PC-9 (cell line): ENCODE data around the gene PPM1F. TPM values are rescaled to one million over a fixed set of nuclear protein-coding genes. Genes with fewer than 3 reads are reported as not detected.

Source experiments
- BruUV-seq: library from RNA; stranded (reverse); fragments of 400-500 nt; replicated peaks from 2 replicates; lab custom pipeline; 2021; lab: Mats Ljungman, UMichigan
- CTCF ChIA-PET: fragments of 300-600 bp; sonication (Branson Sonifier 250); formaldehyde crosslinking; loops from one replicate; lab custom pipeline; 2022; ENCODE audit warnings: antibody characterized with exemption; lab: Charles Lee
- POLR2A ChIA-PET: fragments of 300-600 bp; sonication (Branson Sonifier 250); formaldehyde crosslinking; loops from one replicate; lab custom pipeline; 2022; ENCODE audit warnings: antibody characterized with exemption; ENCODE audit not compliant: unreplicated experiment; lab: Charles Lee
- DNase-seq, 2 experiments: peaks; one replicate each; pipeline versions ENCODE4 v3.0.0 to v3.0.0-alpha.2; 2015 to 2022; ENCODE audit warnings: mixed read lengths in 1 of 2
- H2AFZ ChIP-seq: fragments of 200-600 bp; sonication (generic); 2 replicates; pipeline ENCODE4 v1.8.1; 2017; ENCODE audit warnings: antibody characterized with exemption
- H3F3A ChIP-seq: fragments of 200-600 bp; sonication (generic); 2 replicates; pipeline ENCODE4 v1.8.1; 2017; ENCODE audit warnings: antibody characterized with exemption, mild to moderate bottlenecking, low read depth; ENCODE audit not compliant: insufficient read depth
- H3K27ac ChIP-seq: fragments of 200-600 bp; sonication (generic); 2 replicates; pipeline ENCODE4 v1.6.1; 2016; ENCODE audit warnings: mixed run types
- H3K27me3 ChIP-seq: fragments of 200-600 bp; sonication (generic); 2 replicates; pipeline ENCODE4 v1.6.1; 2016; ENCODE audit warnings: low read depth, mixed run types; ENCODE audit not compliant: insufficient read depth
- H3K36me3 ChIP-seq: fragments of 200-600 bp; sonication (generic); 2 replicates; pipeline ENCODE4 v1.6.1; 2016; ENCODE audit warnings: low read depth, mixed run types
- H3K4me1 ChIP-seq: fragments of 200-600 bp; sonication (generic); replicated peaks from 2 replicates; pipeline ENCODE4 v1.6.1; 2016; ENCODE audit warnings: mixed run types; ENCODE audit not compliant: insufficient read depth
- H3K4me2 ChIP-seq: fragments of 200-600 bp; sonication (generic); 2 replicates; pipeline ENCODE4 v1.6.1; 2017; ENCODE audit warnings: mixed run types
- H3K4me3 ChIP-seq: fragments of 200-600 bp; sonication (generic); 2 replicates; pipeline ENCODE4 v1.6.1; 2016; ENCODE audit warnings: mixed run types
- H3K79me2 ChIP-seq: fragments of 200-600 bp; sonication (generic); 2 replicates; pipeline ENCODE4 v1.6.1; 2017; ENCODE audit warnings: low read depth, mixed run types
- H3K9me2 ChIP-seq: fragments of 200-600 bp; sonication (generic); 2 replicates; pipeline ENCODE4 v1.8.1; 2017; ENCODE audit warnings: mild to moderate bottlenecking; ENCODE audit not compliant: insufficient read depth
- H3K9me3 ChIP-seq: fragments of 200-600 bp; sonication (generic); 2 replicates; pipeline ENCODE4 v1.8.1; 2016; ENCODE audit warnings: low read depth; ENCODE audit not compliant: insufficient read depth
- H4K20me1 ChIP-seq: fragments of 200-600 bp; sonication (generic); 2 replicates; pipeline ENCODE4 v1.8.1; 2017; ENCODE audit not compliant: insufficient read depth
- CTCF ChIP-seq: fragments of 200-600 bp; sonication (generic); conservative IDR thresholded peaks from 2 replicates; pipeline ENCODE4 v1.6.1; 2017; ENCODE audit warnings: mixed run types, antibody characterized with exemption, mild to moderate bottlenecking, moderate library complexity
- EZH2 ChIP-seq: fragments of 200-600 bp; sonication (generic); IDR thresholded peaks from 2 replicates; pipeline ENCODE4 v1.8.0; 2017; ENCODE audit warnings: antibody characterized with exemption, low read depth
- intact Hi-C: fragments of 100-400 bp; cut with micrococcal nuclease; formaldehyde crosslinking; loops from one replicate; pipeline ENCODE4 v1.10.0; 2022; ENCODE audit not compliant: unreplicated experiment
- total RNA-seq: library from RNA; stranded (reverse); gene quantifications from 2 replicates; pipeline ENCODE4 v1.2.3, GENCODE V29; 2021

Gene PPM1F
- total RNA-seq, 1 experiment from 2014 or later = 20.6 TPM

GRCh38 chr22:21994881-21995444 is 42.3 kb upstream of the PPM1F start:
- TF ChIP-seq EZH2 = no peak
- no peak for TF ChIP-seq CTCF
- CTCF ChIA-PET = no interaction called here
- intact Hi-C loops = no loop called here
- H3K36me3 ChIP-seq = no peaks in the 10 kb centered on the region
- POLR2A ChIA-PET = no interaction called here
- no peak overlapping the region for H2AFZ ChIP-seq
- BruUV-seq = no TSS peak
- H3F3A ChIP-seq = no peaks in the 10 kb centered on the region
- peaks cover 11% of the 10 kb centered on the region for H3K27me3 ChIP-seq
- H4K20me1 ChIP-seq = no peaks in the 10 kb centered on the region
- H3K9me3 ChIP-seq = no peaks in the 10 kb centered on the region
- H3K4me1 ChIP-seq = no peaks in the 10 kb centered on the region
- no peak overlapping the region for H3K27ac ChIP-seq
- no peak for DNase-seq
- H3K4me3 ChIP-seq = no peak overlapping the region
- H3K79me2 ChIP-seq = no peaks in the 10 kb centered on the region
- H3K4me2 ChIP-seq = no peak overlapping the region
- no peaks in the 10 kb centered on the region for H3K9me2 ChIP-seq

GRCh38 chr22:21992593-21993237 is 40.1 kb upstream of the PPM1F start:
- Histone ChIP-seq H3K4me1 (no peaks in the 10 kb centered on the region), H4K20me1 (no peaks in the 10 kb centered on the region), H3K27ac (no peak overlapping the region), H3K4me2 (no peak overlapping the region), H3F3A (no peaks in the 10 kb centered on the region), H3K9me3 (no peaks in the 10 kb centered on the region), H2AFZ (no peak overlapping the region), H3K27me3 (peaks cover 8% of the 10 kb centered on the region), H3K79me2 (no peaks in the 10 kb centered on the region), H3K36me3 (no peaks in the 10 kb centered on the region), H3K9me2 (no peaks in the 10 kb centered on the region), H3K4me3 (no peak overlapping the region)
- ChIA-PET CTCF (no interaction called here), POLR2A (no interaction called here)
- BruUV-seq = no TSS peak
- intact Hi-C loops = no loop called here
- DNase-seq = no peak
- TF ChIP-seq EZH2 (no peak), CTCF (no peak)

DNA sequence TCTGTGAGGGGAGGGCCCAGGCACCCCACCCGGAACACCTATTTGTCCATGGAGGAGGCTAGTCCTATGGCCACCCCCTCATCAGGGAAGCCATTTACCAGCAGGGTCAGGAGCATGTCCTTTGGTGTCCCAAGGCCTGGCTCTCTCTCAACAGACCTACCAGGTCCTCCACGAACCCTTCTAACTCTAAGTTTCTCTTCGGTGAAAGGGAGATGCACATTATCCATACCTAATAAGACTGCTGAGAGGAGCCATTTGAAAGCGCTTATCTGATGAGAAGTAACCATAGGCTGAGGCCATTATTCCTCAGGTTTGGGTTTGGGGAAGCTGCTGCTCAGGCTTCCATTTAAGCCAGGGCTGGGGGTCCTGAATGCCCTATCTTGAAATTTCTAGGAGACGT is 39.1 kb upstream of the PPM1F start:
- Histone ChIP-seq H3F3A (no peaks in the 10 kb centered on the region), H3K36me3 (no peaks in the 10 kb centered on the region), H3K79me2 (no peaks in the 10 kb centered on the region), H3K4me3 (no peak overlapping the region), H3K9me2 (no peaks in the 10 kb centered on the region), H2AFZ (no peak overlapping the region), H4K20me1 (no peaks in the 10 kb centered on the region), H3K4me2 (no peak overlapping the region), H3K4me1 (no peaks in the 10 kb centered on the region), H3K27me3 (peaks cover 7% of the 10 kb centered on the region; the same call in 1 of the 2 replicates), H3K9me3 (no peaks in the 10 kb centered on the region), H3K27ac (no peak overlapping the region)
- no TSS peak for BruUV-seq
- POLR2A ChIA-PET = no interaction called here
- CTCF ChIA-PET = no interaction called here
- no peak for DNase-seq
- intact Hi-C loops = no loop called here
- TF ChIP-seq EZH2 (no peak), CTCF (no peak)
